GM12874 (cell line): ENCODE results near the gene SLC2A4.

Source experiments
- TF ChIP-seq, protein P1 (sequence below): IDR thresholded peaks from 2 replicates; pipeline ENCODE4 v1.5.1; 2011; ENCODE audit warnings: low read depth, mild to moderate bottlenecking, control low read depth, low read length, moderate library complexity; ENCODE audit not compliant: insufficient read depth

SLC2A4 gene

DNA sequence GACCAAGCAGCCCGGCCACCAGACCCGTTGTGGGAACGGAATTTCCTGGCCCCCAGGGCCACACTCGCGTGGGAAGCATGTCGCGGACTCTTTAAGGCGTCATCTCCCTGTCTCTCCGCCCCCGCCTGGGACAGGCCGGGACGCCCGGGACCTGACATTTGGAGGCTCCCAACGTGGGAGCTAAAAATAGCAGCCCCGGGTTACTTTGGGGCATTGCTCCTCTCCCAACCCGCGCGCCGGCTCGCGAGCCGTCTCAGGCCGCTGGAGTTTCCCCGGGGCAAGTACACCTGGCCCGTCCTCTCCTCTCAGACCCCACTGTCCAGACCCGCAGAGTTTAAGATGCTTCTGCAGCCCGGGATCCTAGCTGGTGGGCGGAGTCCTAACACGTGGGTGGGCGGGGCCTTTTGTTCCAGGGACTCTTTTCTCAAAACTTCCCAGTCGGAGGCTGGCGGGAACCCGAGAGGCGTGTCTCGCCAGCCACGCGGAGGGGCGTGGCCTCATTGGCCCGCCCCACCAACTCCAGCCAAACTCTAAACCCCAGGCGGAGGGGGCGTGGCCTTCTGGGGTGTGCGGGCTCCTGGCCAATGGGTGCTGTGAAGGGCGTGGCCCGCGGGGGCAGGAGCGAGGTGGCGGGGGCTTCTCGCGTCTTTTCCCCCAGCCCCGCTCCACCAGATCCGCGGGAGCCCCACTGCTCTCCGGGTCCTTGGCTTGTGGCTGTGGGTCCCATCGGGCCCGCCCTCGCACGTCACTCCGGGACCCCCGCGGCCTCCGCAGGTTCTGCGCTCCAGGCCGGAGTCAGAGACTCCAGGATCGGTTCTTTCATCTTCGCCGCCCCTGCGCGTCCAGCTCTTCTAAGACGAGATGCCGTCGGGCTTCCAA lies at the start of gene SLC2A4:
Gene SLC2A4, plus strand, starts transcription at position 645 of the 879 bp plus-strand sequence. Its CDS starts 217 bp downstream, at position 862.
- TF ChIP-seq, protein P1, sequence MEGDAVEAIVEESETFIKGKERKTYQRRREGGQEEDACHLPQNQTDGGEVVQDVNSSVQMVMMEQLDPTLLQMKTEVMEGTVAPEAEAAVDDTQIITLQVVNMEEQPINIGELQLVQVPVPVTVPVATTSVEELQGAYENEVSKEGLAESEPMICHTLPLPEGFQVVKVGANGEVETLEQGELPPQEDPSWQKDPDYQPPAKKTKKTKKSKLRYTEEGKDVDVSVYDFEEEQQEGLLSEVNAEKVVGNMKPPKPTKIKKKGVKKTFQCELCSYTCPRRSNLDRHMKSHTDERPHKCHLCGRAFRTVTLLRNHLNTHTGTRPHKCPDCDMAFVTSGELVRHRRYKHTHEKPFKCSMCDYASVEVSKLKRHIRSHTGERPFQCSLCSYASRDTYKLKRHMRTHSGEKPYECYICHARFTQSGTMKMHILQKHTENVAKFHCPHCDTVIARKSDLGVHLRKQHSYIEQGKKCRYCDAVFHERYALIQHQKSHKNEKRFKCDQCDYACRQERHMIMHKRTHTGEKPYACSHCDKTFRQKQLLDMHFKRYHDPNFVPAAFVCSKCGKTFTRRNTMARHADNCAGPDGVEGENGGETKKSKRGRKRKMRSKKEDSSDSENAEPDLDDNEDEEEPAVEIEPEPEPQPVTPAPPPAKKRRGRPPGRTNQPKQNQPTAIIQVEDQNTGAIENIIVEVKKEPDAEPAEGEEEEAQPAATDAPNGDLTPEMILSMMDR = no peak

- TF ChIP-seq, protein P1 = no peak
Measured at GRCh38 chr17:7232114-7232513, 49.4 kb upstream of the SLC2A4 start.

DNA sequence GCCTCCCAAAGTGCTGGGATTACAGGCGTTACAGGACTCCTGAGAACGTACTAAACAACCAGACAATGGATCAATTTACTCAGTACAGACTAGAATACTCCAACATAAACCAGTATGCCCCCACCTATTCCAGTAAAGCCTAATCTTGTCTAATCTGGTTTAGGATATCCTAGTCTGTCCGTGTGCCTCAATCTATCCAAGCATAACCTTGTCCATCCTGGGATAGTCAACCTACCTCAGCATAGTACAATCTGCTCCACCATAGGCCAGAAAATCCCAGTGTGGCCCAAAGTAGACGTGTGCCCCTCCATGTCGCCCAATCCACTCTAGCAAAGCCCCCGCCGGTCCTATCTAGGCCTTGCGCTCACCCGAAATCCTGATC lies 47.8 kb upstream of the SLC2A4 start:
- TF ChIP-seq, protein P1 = no peak

DNA sequence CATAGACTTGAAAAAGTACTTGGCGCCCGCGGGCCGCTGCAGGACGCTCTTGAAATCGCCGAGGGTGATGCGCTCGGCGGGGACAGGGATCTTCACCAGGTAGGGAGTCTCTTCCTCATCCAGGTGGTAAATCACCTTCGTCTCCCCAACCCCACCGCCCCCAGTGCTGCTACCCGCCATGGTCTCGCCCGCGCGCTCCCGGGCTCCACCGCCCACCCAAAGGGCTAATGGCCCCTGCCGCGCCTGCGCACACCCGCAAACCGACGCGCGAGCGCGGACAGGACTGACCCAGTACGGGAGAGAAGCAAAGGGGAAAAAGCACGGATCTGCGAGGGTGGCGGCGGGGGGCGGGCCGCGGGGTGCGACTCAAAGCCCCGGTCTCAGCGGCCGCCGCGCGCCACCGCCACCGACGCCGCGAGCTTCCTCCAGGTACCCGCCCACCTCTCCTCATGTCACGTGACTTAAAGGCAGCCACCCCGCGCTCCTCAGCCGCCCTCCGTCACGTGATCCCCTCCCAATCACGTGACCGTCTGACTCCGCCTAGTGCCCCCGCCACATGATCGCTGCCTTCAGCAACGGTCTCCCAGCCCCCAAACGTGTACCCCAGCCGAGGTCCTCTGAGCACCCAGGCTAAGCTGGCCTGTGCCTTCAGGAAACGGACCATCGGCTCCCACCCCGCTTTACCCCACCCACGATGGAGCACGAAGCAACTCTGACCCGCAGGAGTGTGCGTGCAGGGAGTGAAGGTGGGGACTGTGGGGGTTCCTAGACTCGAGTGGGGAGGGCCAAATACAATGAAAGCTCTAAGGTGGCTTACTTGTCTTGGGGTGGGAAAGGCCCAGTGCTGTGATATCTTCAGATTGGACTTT lies 47.2 kb upstream of the SLC2A4 start, which contains the start of gene DVL2:
Gene DVL2, minus strand, starts transcription at position 435 of the 869 bp plus-strand sequence. Its CDS starts 255 bp downstream, at position 180.
- TF ChIP-seq, protein P1 = no peak

GRCh38 chr17:7235693-7236665 lies 45.5 kb upstream of the SLC2A4 start:
- TF ChIP-seq, protein P1 = no peak

GRCh38 chr17:7236808-7237207 lies 44.7 kb upstream of the SLC2A4 start:
- TF ChIP-seq, protein P1 = no peak
